H9 (cell line): ENCODE measurements around the gene DPH6. TPM values are rescaled to one million over a fixed set of nuclear protein-coding genes. Genes with fewer than 3 reads are reported as not detected.

Experiments
- DNase-seq: peaks from one replicate; pipeline ENCODE4 v3.0.0-alpha.2; 2017
- H2AFZ ChIP-seq: one replicate; pipeline ENCODE4 v1.6.1; 2013; ENCODE audit warnings: mild to moderate bottlenecking, low read length, control low read depth, moderate library complexity
- H2AK5ac ChIP-seq: 2 replicates; pipeline ENCODE4 v1.6.1; 2013; ENCODE audit warnings: low read length, control low read depth, mixed read lengths; ENCODE audit not compliant: insufficient read length
- H2BK120ac ChIP-seq: one replicate; pipeline ENCODE4 v1.6.1; 2013; ENCODE audit warnings: low read depth, mild to moderate bottlenecking, low read length, control low read depth, inconsistent platforms; ENCODE audit not compliant: poor library complexity, severe bottlenecking
- H2BK12ac ChIP-seq: 2 replicates; pipeline ENCODE4 v1.6.1; 2013; ENCODE audit warnings: low read length, control low read depth, mixed read lengths, low read depth; ENCODE audit not compliant: insufficient read length
- H2BK15ac ChIP-seq: 2 replicates; pipeline ENCODE4 v1.6.1; 2013; ENCODE audit warnings: low read depth, low read length, control low read depth
- H2BK20ac ChIP-seq: one replicate; pipeline ENCODE4 v1.6.1; 2013; ENCODE audit warnings: low read depth, mild to moderate bottlenecking, low read length, control low read depth, inconsistent platforms; ENCODE audit not compliant: poor library complexity, severe bottlenecking
- H2BK5ac ChIP-seq: 2 replicates; pipeline ENCODE4 v1.6.1; 2013; ENCODE audit warnings: low read length, control low read depth, mixed read lengths; ENCODE audit not compliant: insufficient read length
- H3K14ac ChIP-seq: 2 replicates; pipeline ENCODE4 v1.6.1; 2013; ENCODE audit warnings: low read length, control low read depth; ENCODE audit not compliant: insufficient read depth
- H3K18ac ChIP-seq: 2 replicates; pipeline ENCODE4 v1.6.1; 2013; ENCODE audit warnings: low read depth, mild to moderate bottlenecking, mixed read lengths, low read length, control low read depth; ENCODE audit not compliant: insufficient read length
- H3K23ac ChIP-seq: 2 replicates; pipeline ENCODE4 v1.6.1; 2013; ENCODE audit warnings: low read length, control low read depth, mixed read lengths, low read depth; ENCODE audit not compliant: insufficient read length
- H3K23me2 ChIP-seq: 2 replicates; pipeline ENCODE4 v1.6.1; 2013; ENCODE audit warnings: low read depth, mild to moderate bottlenecking, mixed read lengths, low read length, control low read depth; ENCODE audit not compliant: insufficient read length, poor library complexity, severe bottlenecking
- H3K27ac ChIP-seq: 2 replicates; pipeline ENCODE4 v1.5.1; 2013; ENCODE audit warnings: low read length, control low read depth, mixed read lengths, low read depth; ENCODE audit not compliant: insufficient read length
- H3K27me3 ChIP-seq: 2 replicates; pipeline ENCODE4 v1.6.1; 2013; ENCODE audit warnings: low read length, control low read depth, inconsistent platforms; ENCODE audit not compliant: insufficient read depth
- H3K4ac ChIP-seq: 2 replicates; pipeline ENCODE4 v1.6.1; 2013; ENCODE audit warnings: low read depth, mild to moderate bottlenecking, control low read depth, inconsistent platforms, low read length, moderate library complexity
- H3K4me1 ChIP-seq: 2 replicates; pipeline ENCODE4 v1.6.1; 2013; ENCODE audit warnings: low read length, control low read depth, inconsistent platforms; ENCODE audit not compliant: insufficient read depth
- H3K4me2 ChIP-seq: 2 replicates; pipeline ENCODE4 v1.6.1; 2013; ENCODE audit warnings: low read length, control low read depth, mixed read lengths; ENCODE audit not compliant: insufficient read length, insufficient read depth
- H3K56ac ChIP-seq: 2 replicates; pipeline ENCODE4 v1.6.1; 2013; ENCODE audit warnings: low read depth, mild to moderate bottlenecking, mixed read lengths, low read length, control low read depth; ENCODE audit not compliant: insufficient read length
- H3K79me1 ChIP-seq: 2 replicates; pipeline ENCODE4 v1.6.1; 2013; ENCODE audit warnings: low read depth, mild to moderate bottlenecking, moderate library complexity, low read length, control low read depth, inconsistent platforms; ENCODE audit not compliant: insufficient read depth, poor library complexity, severe bottlenecking
- H3K79me2 ChIP-seq: 2 replicates; pipeline ENCODE4 v1.6.1; 2013; ENCODE audit warnings: low read length, control low read depth, inconsistent platforms; ENCODE audit not compliant: insufficient read depth
- H3K9ac ChIP-seq: 2 replicates; pipeline ENCODE4 v1.6.1; 2013; ENCODE audit warnings: low read length, control low read depth, mixed read lengths; ENCODE audit not compliant: insufficient read length; ENCODE audit errors: extremely low read depth
- H3K9me3 ChIP-seq: one replicate; pipeline ENCODE4 v1.6.1; 2013; ENCODE audit warnings: low read depth, low read length, inconsistent platforms; ENCODE audit not compliant: control insufficient read depth
- H3T11ph ChIP-seq: one replicate; pipeline ENCODE4 v1.6.1; 2013; ENCODE audit warnings: mild to moderate bottlenecking, low read length, control low read depth, inconsistent platforms
- H4K20me1 ChIP-seq: one replicate; pipeline ENCODE4 v1.6.1; 2013; ENCODE audit not compliant: control insufficient read depth, insufficient read length, insufficient read depth
- H4K5ac ChIP-seq: 2 replicates; pipeline ENCODE4 v1.6.1; 2013; ENCODE audit warnings: low read depth, mild to moderate bottlenecking, mixed read lengths, low read length, control low read depth; ENCODE audit not compliant: insufficient read length
- H4K8ac ChIP-seq: replicated peaks from 2 replicates; pipeline ENCODE4 v1.6.1; 2013; ENCODE audit warnings: low read length, control low read depth, mixed read lengths, low read depth; ENCODE audit not compliant: insufficient read length
- H4K91ac ChIP-seq: 2 replicates; pipeline ENCODE4 v1.6.1; 2013; ENCODE audit warnings: low read depth, mild to moderate bottlenecking, moderate library complexity, mixed read lengths, low read length, control low read depth; ENCODE audit not compliant: insufficient read length
- H3K27ac Mint-ChIP-seq, 3 experiments: 2 replicates in 2 of 3; 3 replicates in 1 of 3; pipeline ENCODE4 v1.8.0; 2020 to 2021; ENCODE audit warnings: mixed read lengths in 3 of 3, mild to moderate bottlenecking in 1 of 3, moderate library complexity in 1 of 3
- H3K27me3 Mint-ChIP-seq: 2 replicates; pipeline ENCODE4 v1.8.0; 2021; ENCODE audit warnings: low read depth, mild to moderate bottlenecking, moderate library complexity, mixed read lengths
- H3K36me3 Mint-ChIP-seq, 3 experiments: 2 replicates in 2 of 3; 3 replicates in 1 of 3; pipeline ENCODE4 v1.8.0; 2020 to 2021; ENCODE audit warnings: low read depth in 3 of 3, mixed read lengths in 3 of 3; ENCODE audit not compliant: insufficient read depth in 1 of 3
- H3K4me1 Mint-ChIP-seq, 2 experiments: 2 replicates each; pipeline ENCODE4 v1.8.0; 2020; ENCODE audit warnings: mixed read lengths in 2 of 2
- H3K4me3 Mint-ChIP-seq, 2 experiments: 2 replicates in 1 of 2; 3 replicates in 1 of 2; pipeline ENCODE4 v1.8.0; 2020 to 2021; ENCODE audit warnings: mild to moderate bottlenecking in 2 of 2, mixed read lengths in 2 of 2, moderate library complexity in 1 of 2
- H3K9me3 Mint-ChIP-seq, 2 experiments: 2 replicates in 1 of 2; 3 replicates in 1 of 2; pipeline ENCODE4 v1.8.0; 2020; ENCODE audit warnings: mild to moderate bottlenecking in 2 of 2, mixed read lengths in 2 of 2, moderate library complexity in 1 of 2
- CTCF ChIP-seq: fragments of 200-600 bp; sonication (generic); conservative IDR thresholded peaks from 3 replicates; pipeline ENCODE4 v1.8.0; 2021; ENCODE audit warnings: antibody characterized with exemption, mild to moderate bottlenecking
- total RNA-seq: library from RNA; stranded (reverse); gene quantifications from 2 replicates; pipeline ENCODE4 v1.2.1, GENCODE V29; 2021

Gene DPH6
- total RNA-seq, 1 experiment from 2014 or later: 42.0 TPM

GRCh38 chr15:35430301-35430700 is 115.7 kb downstream of the DPH6 start:
- Mint-ChIP-seq H3K9me3 (no peaks in the 10 kb centered on the region), H3K36me3 (peaks cover 0 to 4% (median 3%) of the 10 kb centered on the region in 3 experiments; a peak in 4 of 7 replicates), H3K4me1 (no peaks in the 10 kb centered on the region), H3K27me3 (no peaks in the 10 kb centered on the region), H3K4me3 (no peak overlapping the region), H3K27ac (no peak overlapping the region)
- no peak overlapping the region for H2BK20ac ChIP-seq
- no peaks in the 10 kb centered on the region; the same call in 1 of the 2 replicates for H3K4me1 ChIP-seq
- no peak overlapping the region for H2BK5ac ChIP-seq
- no peak overlapping the region for H3K9ac ChIP-seq
- H2AK5ac ChIP-seq: no peak overlapping the region
- no peak overlapping the region for H3K14ac ChIP-seq
- no peak overlapping the region for H4K8ac ChIP-seq
- no peak overlapping the region for H3K4ac ChIP-seq
- no peak overlapping the region for H3K27ac ChIP-seq
- H3K18ac ChIP-seq: no peak overlapping the region
- no peak overlapping the region for H2BK120ac ChIP-seq
- H3K56ac ChIP-seq: no peak overlapping the region
- no peak overlapping the region for H2AFZ ChIP-seq
- TF ChIP-seq CTCF: no peak
- no peak overlapping the region for H3K4me2 ChIP-seq
- H4K91ac ChIP-seq: no peak overlapping the region
- no peaks in the 10 kb centered on the region for H3K27me3 ChIP-seq
- no peaks in the 10 kb centered on the region for H3K79me1 ChIP-seq
- no peaks in the 10 kb centered on the region for H3K79me2 ChIP-seq
- H3K23ac ChIP-seq: no peak overlapping the region
- no peak overlapping the region for H2BK12ac ChIP-seq
- no peaks in the 10 kb centered on the region for H3K23me2 ChIP-seq
- H3K9me3 ChIP-seq: peaks cover 4% of the 10 kb centered on the region
- DNase-seq: no peak
- H2BK15ac ChIP-seq: no peak overlapping the region
- H3T11ph ChIP-seq: no peak overlapping the region
- H4K20me1 ChIP-seq: no peaks in the 10 kb centered on the region
- H4K5ac ChIP-seq: no peak overlapping the region
